ENCODE measurements around the gene SLC30A4. TPM values are rescaled to one million over a fixed set of nuclear protein-coding genes. Genes with fewer than 3 reads are reported as not detected.

Gene SLC30A4
- polyA plus RNA-seq, 1 of the 3 experiments (the other 2 are of a cell fraction) = 1.9 TPM

- DNase-seq = no peak
- Histone ChIP-seq H3K4me1 (ENCODE audit: control insufficient read depth in 1 of 2, insufficient read depth in 2 of 2, low read depth in 1 of 2, low read length in 1 of 2) (no peaks in the 10 kb centered on the region), H3K9me3 (no peaks in the 10 kb centered on the region), H3K27me3 (ENCODE audit: insufficient read depth) (no peaks in the 10 kb centered on the region; the same call in 1 of the 2 replicates), H3K9ac (no peak overlapping the region), H3K27ac (ENCODE audit: low read depth in 2 of 2, low read length in 1 of 2) (no peak overlapping the region), H3K36me3 (replicated peaks in 1 of 2; ENCODE audit: control insufficient read depth in 1 of 2, insufficient read depth in 2 of 2, low read length in 1 of 2) (no peaks in the 10 kb centered on the region), H3K9me2 (no peaks in the 10 kb centered on the region), H3K79me2 (ENCODE audit: insufficient read depth) (no peaks in the 10 kb centered on the region), H3K4me2 (no peak overlapping the region), H4K20me1 (ENCODE audit: insufficient read depth) (no peaks in the 10 kb centered on the region), H3K4me3 (ENCODE audit: low read depth in 2 of 2, low read length in 1 of 2) (no peak overlapping the region), H3F3A (replicated peaks; ENCODE audit: insufficient read depth) (peaks cover 6% of the 10 kb centered on the region), H2AFZ (ENCODE audit: low read depth) (no peak overlapping the region)
- TF ChIP-seq CHD2 (IDR thresholded peaks at IDR 0.05; ENCODE audit: low read length, partially characterized antibody) (no peak), NFIC (IDR thresholded peaks at IDR 0.05; ENCODE audit: borderline replicate concordance) (no peak), TEAD4 (IDR thresholded peaks at IDR 0.05; ENCODE audit: borderline replicate concordance, insufficient read depth) (no peak), FOXJ3 (CRISPR knock-in tag; IDR thresholded peaks at IDR 0.05) (no peak), YY1 (IDR thresholded peaks at IDR 0.05; ENCODE audit: low read depth) (no peak), MEF2A (IDR thresholded peaks at IDR 0.05; ENCODE audit: borderline replicate concordance, low read depth) (no peak), REST (IDR thresholded peaks at IDR 0.05; ENCODE audit: low read depth, low read length) (no peak), RCOR1 (IDR thresholded peaks at IDR 0.05; ENCODE audit: low read length) (no peak), USF2 (IDR thresholded peaks at IDR 0.05; ENCODE audit: borderline replicate concordance, low read depth, low read length) (no peak), TAF1 (IDR thresholded peaks at IDR 0.05; ENCODE audit: borderline replicate concordance, low read depth, low read length) (no peak), ELF1 (IDR thresholded peaks at IDR 0.05) (no peak), CTCF (IDR thresholded peaks at IDR 0.05) (no peak), JUND (IDR thresholded peaks at IDR 0.05) (no peak), NRF1 (IDR thresholded peaks at IDR 0.05; ENCODE audit: low read depth, low read length) (no peak), EZH2phosphoT487 (IDR thresholded peaks at IDR 0.05; ENCODE audit: borderline replicate concordance, low read depth) (no peak), SIN3A (IDR thresholded peaks at IDR 0.05; ENCODE audit: borderline replicate concordance, low read depth, low read length) (no peak)
- POLR2A ChIA-PET = no interaction called here
- WGBS (ENCODE audit: low lambda C conversion rate) = 38% methylated on average over 3 of the region's 3 CpGs
- CTCF ChIA-PET = interaction anchor here (1.0 kb wide), 1 partner anchor 18 kb away, joined by 3 read pairs; no protein-coding TSS in a partner anchor
Measured at GRCh38 chr15:45555934-45556608, 33.5 kb upstream of the SLC30A4 start.
